ENCODE results near the gene GALNT10. TPM values are rescaled to one million over a fixed set of nuclear protein-coding genes. Genes with fewer than 3 reads are reported as not detected.

GALNT10 gene
- polyA plus RNA-seq, 1 donor, result 12.9 TPM

- no peak overlapping the region for H3K27ac ChIP-seq (ENCODE audit: low read length)
- H3K9me3 ChIP-seq (ENCODE audit: control insufficient read depth, low read depth, low read length), result no peaks in the 10 kb centered on the region
- DNase-seq, result no peak
- 100% methylated on average over 1 of the region's 4 CpGs for WGBS (ENCODE audit: insufficient coverage, low lambda C conversion rate)
- H3K4me3 ChIP-seq (ENCODE audit: low read length), result no peak overlapping the region
- H3K36me3 ChIP-seq (ENCODE audit: control insufficient read depth, insufficient read depth, low read length), result no peaks in the 10 kb centered on the region
- H3K27me3 ChIP-seq (ENCODE audit: control insufficient read depth, insufficient read depth, low read length), result no peaks in the 10 kb centered on the region
- no peaks in the 10 kb centered on the region for H3K4me1 ChIP-seq (ENCODE audit: control insufficient read depth, insufficient read depth, low read length)
Observed at GRCh38 chr5:154363411-154363810, 172.9 kb downstream of the GALNT10 start.

- Histone ChIP-seq H3K4me3 (ENCODE audit: low read length) (no peak overlapping the region), H3K27me3 (ENCODE audit: control insufficient read depth, insufficient read depth, low read length) (no peaks in the 10 kb centered on the region), H3K27ac (ENCODE audit: low read length) (no peak overlapping the region), H3K36me3 (ENCODE audit: control insufficient read depth, insufficient read depth, low read length) (no peaks in the 10 kb centered on the region), H3K4me1 (ENCODE audit: control insufficient read depth, insufficient read depth, low read length) (no peaks in the 10 kb centered on the region), H3K9me3 (ENCODE audit: control insufficient read depth, low read depth, low read length) (no peaks in the 10 kb centered on the region)
- WGBS (ENCODE audit: insufficient coverage, low lambda C conversion rate), result no CpG with 5 or more reads among the region's 2 CpGs
- DNase-seq, result no peak
Observed at GRCh38 chr5:154364771-154365170, 174.2 kb downstream of the GALNT10 start.

GRCh38 chr5:154365823-154366222, 175.3 kb downstream of the GALNT10 start:
- Histone ChIP-seq H3K4me1 (ENCODE audit: control insufficient read depth, insufficient read depth, low read length) (no peaks in the 10 kb centered on the region), H3K27me3 (ENCODE audit: control insufficient read depth, insufficient read depth, low read length) (no peaks in the 10 kb centered on the region), H3K36me3 (ENCODE audit: control insufficient read depth, insufficient read depth, low read length) (no peaks in the 10 kb centered on the region), H3K9me3 (ENCODE audit: control insufficient read depth, low read depth, low read length) (no peaks in the 10 kb centered on the region), H3K27ac (ENCODE audit: low read length) (no peak overlapping the region), H3K4me3 (ENCODE audit: low read length) (no peak overlapping the region)
- WGBS (ENCODE audit: insufficient coverage, low lambda C conversion rate), result no CpG with 5 or more reads among the region's 1 CpG
- no peak for DNase-seq

GRCh38 chr5:154366353-154366752, 175.8 kb downstream of the GALNT10 start:
- Histone ChIP-seq H3K9me3 (ENCODE audit: control insufficient read depth, low read depth, low read length) (no peaks in the 10 kb centered on the region), H3K4me1 (ENCODE audit: control insufficient read depth, insufficient read depth, low read length) (no peaks in the 10 kb centered on the region), H3K27me3 (ENCODE audit: control insufficient read depth, insufficient read depth, low read length) (no peaks in the 10 kb centered on the region), H3K4me3 (ENCODE audit: low read length) (no peak overlapping the region), H3K36me3 (ENCODE audit: control insufficient read depth, insufficient read depth, low read length) (no peaks in the 10 kb centered on the region), H3K27ac (ENCODE audit: low read length) (no peak overlapping the region)
- WGBS (ENCODE audit: insufficient coverage, low lambda C conversion rate), result 100% methylated on average over 2 of the region's 2 CpGs
- DNase-seq, result no peak

GRCh38 chr5:154367101-154367500, 176.6 kb downstream of the GALNT10 start:
- no CpG with 5 or more reads among the region's 1 CpG for WGBS (ENCODE audit: insufficient coverage, low lambda C conversion rate)
- Histone ChIP-seq H3K4me3 (ENCODE audit: low read length) (no peak overlapping the region), H3K27me3 (ENCODE audit: control insufficient read depth, insufficient read depth, low read length) (no peaks in the 10 kb centered on the region), H3K27ac (ENCODE audit: low read length) (no peak overlapping the region), H3K4me1 (ENCODE audit: control insufficient read depth, insufficient read depth, low read length) (no peaks in the 10 kb centered on the region), H3K9me3 (ENCODE audit: control insufficient read depth, low read depth, low read length) (no peaks in the 10 kb centered on the region), H3K36me3 (ENCODE audit: control insufficient read depth, insufficient read depth, low read length) (no peaks in the 10 kb centered on the region)
- no peak for DNase-seq

GRCh38 chr5:154368041-154368800, 177.7 kb downstream of the GALNT10 start:
- Histone ChIP-seq H3K9me3 (ENCODE audit: control insufficient read depth, low read depth, low read length) (no peaks in the 10 kb centered on the region), H3K4me3 (ENCODE audit: low read length) (no peak overlapping the region), H3K36me3 (ENCODE audit: control insufficient read depth, insufficient read depth, low read length) (no peaks in the 10 kb centered on the region), H3K27me3 (ENCODE audit: control insufficient read depth, insufficient read depth, low read length) (no peaks in the 10 kb centered on the region), H3K4me1 (ENCODE audit: control insufficient read depth, insufficient read depth, low read length) (no peaks in the 10 kb centered on the region), H3K27ac (ENCODE audit: low read length) (no peak overlapping the region)
- DNase-seq, result no peak
- WGBS (ENCODE audit: insufficient coverage, low lambda C conversion rate), result 89% methylated on average over 3 of the region's 6 CpGs

GRCh38 chr5:154369682-154370081, 179.1 kb downstream of the GALNT10 start:
- no CpG with 5 or more reads among the region's 4 CpGs for WGBS (ENCODE audit: insufficient coverage, low lambda C conversion rate)
- Histone ChIP-seq H3K4me1 (ENCODE audit: control insufficient read depth, insufficient read depth, low read length) (no peaks in the 10 kb centered on the region), H3K27me3 (ENCODE audit: control insufficient read depth, insufficient read depth, low read length) (no peaks in the 10 kb centered on the region), H3K9me3 (ENCODE audit: control insufficient read depth, low read depth, low read length) (no peaks in the 10 kb centered on the region), H3K4me3 (ENCODE audit: low read length) (no peak overlapping the region), H3K36me3 (ENCODE audit: control insufficient read depth, insufficient read depth, low read length) (no peaks in the 10 kb centered on the region), H3K27ac (ENCODE audit: low read length) (no peak overlapping the region)
- DNase-seq, result no peak

- Histone ChIP-seq H3K36me3 (ENCODE audit: control insufficient read depth, insufficient read depth, low read length) (no peaks in the 10 kb centered on the region), H3K4me1 (ENCODE audit: control insufficient read depth, insufficient read depth, low read length) (no peaks in the 10 kb centered on the region), H3K4me3 (ENCODE audit: low read length) (no peak overlapping the region), H3K9me3 (ENCODE audit: control insufficient read depth, low read depth, low read length) (no peaks in the 10 kb centered on the region), H3K27ac (ENCODE audit: low read length) (no peak overlapping the region), H3K27me3 (ENCODE audit: control insufficient read depth, insufficient read depth, low read length) (no peaks in the 10 kb centered on the region)
- no CpG with 5 or more reads among the region's 3 CpGs for WGBS (ENCODE audit: insufficient coverage, low lambda C conversion rate)
- no peak for DNase-seq
Observed at GRCh38 chr5:154370119-154370518, 179.6 kb downstream of the GALNT10 start.

- no CpG with 5 or more reads among the region's 3 CpGs for WGBS (ENCODE audit: insufficient coverage, low lambda C conversion rate)
- H3K4me1 ChIP-seq (ENCODE audit: control insufficient read depth, insufficient read depth, low read length), result no peaks in the 10 kb centered on the region
- H3K27me3 ChIP-seq (ENCODE audit: control insufficient read depth, insufficient read depth, low read length), result no peaks in the 10 kb centered on the region
- no peaks in the 10 kb centered on the region for H3K36me3 ChIP-seq (ENCODE audit: control insufficient read depth, insufficient read depth, low read length)
- H3K27ac ChIP-seq (ENCODE audit: low read length), result no peak overlapping the region
- no peaks in the 10 kb centered on the region for H3K9me3 ChIP-seq (ENCODE audit: control insufficient read depth, low read depth, low read length)
- no peak for DNase-seq
- H3K4me3 ChIP-seq (ENCODE audit: low read length), result no peak overlapping the region
Observed at GRCh38 chr5:154370813-154371212, 180.3 kb downstream of the GALNT10 start.

- H3K36me3 ChIP-seq (ENCODE audit: control insufficient read depth, insufficient read depth, low read length), result peaks cover 6% of the 10 kb centered on the region
- no peak overlapping the region for H3K27ac ChIP-seq (ENCODE audit: low read length)
- WGBS (ENCODE audit: insufficient coverage, low lambda C conversion rate), result no CpG with 5 or more reads among the region's 3 CpGs
- no peaks in the 10 kb centered on the region for H3K27me3 ChIP-seq (ENCODE audit: control insufficient read depth, insufficient read depth, low read length)
- H3K9me3 ChIP-seq (ENCODE audit: control insufficient read depth, low read depth, low read length), result no peaks in the 10 kb centered on the region
- DNase-seq, result no peak
- H3K4me3 ChIP-seq (ENCODE audit: low read length), result no peak overlapping the region
- H3K4me1 ChIP-seq (ENCODE audit: control insufficient read depth, insufficient read depth, low read length), result no peaks in the 10 kb centered on the region
Observed at GRCh38 chr5:154371687-154372086, 181.2 kb downstream of the GALNT10 start.

- Histone ChIP-seq H3K36me3 (ENCODE audit: control insufficient read depth, insufficient read depth, low read length) (peaks cover 11% of the 10 kb centered on the region), H3K27me3 (ENCODE audit: control insufficient read depth, insufficient read depth, low read length) (no peaks in the 10 kb centered on the region), H3K4me1 (ENCODE audit: control insufficient read depth, insufficient read depth, low read length) (no peaks in the 10 kb centered on the region), H3K4me3 (ENCODE audit: low read length) (no peak overlapping the region), H3K9me3 (ENCODE audit: control insufficient read depth, low read depth, low read length) (no peaks in the 10 kb centered on the region), H3K27ac (ENCODE audit: low read length) (no peak overlapping the region)
- no CpG with 5 or more reads among the region's 5 CpGs for WGBS (ENCODE audit: insufficient coverage, low lambda C conversion rate)
- DNase-seq, result no peak
Observed at GRCh38 chr5:154372661-154373060, 182.1 kb downstream of the GALNT10 start.
